ENCODE measurements around the gene IFFO2.
A peak's percentile ranks its signal among the peaks of the same experiment; 100 is the strongest.

The IFFO2 gene

DNA sequence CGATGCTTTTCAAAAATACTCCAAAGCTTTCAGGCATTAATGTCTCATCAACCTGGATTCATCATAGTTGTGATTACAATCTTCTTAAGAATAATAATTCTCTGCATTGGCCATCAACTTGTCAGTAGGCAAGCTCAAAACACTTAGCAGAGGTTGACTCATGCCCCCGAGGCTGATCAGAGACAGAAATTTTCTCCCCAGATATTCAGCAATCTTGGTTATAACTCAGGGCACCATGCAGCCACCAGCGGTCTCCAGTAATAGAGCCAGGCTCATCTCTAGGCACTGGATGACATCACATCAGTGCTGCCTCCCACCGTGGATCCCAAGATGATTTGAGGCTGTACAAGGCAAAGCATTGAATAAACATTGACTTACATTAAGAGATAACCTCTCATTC, 14.3 kb upstream of the IFFO2 start:
- DNase-seq = no peak

GRCh38 chr1:18970358-18970757, 13.9 kb upstream of the IFFO2 start:
- DNase-seq = no peak

DNA sequence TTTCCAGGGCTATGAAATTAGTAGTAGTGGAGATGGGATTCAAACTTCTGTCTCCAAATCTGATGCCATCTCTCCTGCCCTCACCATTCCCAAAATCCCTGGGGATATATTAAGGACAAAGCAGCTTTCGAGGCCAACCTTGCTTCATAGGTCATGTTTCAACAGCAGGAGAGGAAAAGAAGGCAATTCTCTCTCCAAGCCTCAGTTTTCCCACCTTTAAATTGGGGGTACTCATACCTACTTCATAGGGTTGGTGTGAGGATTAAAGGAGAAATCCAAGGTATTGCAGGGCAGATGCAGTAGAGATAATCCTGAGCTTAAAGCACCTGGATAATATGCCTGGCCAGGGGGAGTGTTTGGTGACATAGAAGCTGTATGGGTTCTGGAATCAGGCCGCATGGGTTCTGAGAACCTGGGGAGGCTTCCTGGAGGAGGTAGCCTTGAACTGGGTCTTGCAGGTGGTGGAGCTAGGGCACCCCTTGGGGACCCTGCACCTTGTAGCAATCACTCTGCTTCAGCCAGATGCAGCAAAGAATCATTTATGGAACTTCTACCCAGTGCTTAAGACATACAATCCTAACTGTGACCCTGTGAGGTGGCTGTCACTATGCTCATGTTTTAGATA, 10.7 kb upstream of the IFFO2 start:
- DNase-seq = no peak

DNA sequence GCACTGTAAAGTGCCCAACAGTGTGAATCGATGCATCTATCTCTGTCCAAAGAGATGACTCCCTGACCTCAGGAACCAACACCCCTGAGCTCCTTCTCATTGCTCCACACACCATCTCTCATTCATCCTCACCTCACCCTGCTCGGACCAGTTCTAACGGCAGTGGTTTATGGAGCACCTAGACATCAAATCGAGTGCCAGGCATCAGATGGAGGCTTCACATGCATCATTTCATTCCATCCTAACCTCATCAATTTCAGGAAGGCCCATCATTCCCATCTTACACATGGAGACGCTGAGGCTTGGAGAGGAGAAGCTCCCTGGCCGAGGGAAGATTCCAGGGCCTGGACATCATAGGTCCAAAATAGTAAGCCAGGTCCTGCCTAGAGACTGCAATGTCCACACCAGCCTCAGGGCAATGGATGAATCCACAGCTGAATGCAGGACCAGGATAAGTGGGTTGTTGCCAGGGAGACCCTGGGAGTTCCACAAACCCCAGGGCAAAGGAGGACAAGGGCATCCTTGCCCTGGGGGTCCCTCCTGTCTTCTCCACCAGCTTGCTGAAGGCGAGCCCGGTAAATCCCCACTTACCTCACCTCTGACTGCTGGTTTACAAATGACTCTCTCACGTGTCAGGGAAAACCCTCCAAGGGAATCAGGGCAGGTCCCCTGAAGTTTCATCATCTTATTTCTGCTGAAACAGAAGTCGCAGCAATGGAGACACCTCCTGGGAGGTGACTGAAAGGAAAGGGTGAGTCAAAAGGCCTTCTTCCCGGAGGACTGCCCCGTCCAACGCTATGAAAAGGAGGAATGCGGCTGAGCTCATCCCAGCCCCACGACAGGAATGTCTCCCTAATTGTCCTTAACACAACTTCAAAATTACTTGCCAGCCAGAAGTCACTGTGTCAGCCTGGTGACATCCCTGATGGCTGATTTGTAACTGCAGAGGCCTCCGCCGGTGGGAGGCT, 9.0 kb upstream of the IFFO2 start:
- peak; percentile 25 for DNase-seq

DNA sequence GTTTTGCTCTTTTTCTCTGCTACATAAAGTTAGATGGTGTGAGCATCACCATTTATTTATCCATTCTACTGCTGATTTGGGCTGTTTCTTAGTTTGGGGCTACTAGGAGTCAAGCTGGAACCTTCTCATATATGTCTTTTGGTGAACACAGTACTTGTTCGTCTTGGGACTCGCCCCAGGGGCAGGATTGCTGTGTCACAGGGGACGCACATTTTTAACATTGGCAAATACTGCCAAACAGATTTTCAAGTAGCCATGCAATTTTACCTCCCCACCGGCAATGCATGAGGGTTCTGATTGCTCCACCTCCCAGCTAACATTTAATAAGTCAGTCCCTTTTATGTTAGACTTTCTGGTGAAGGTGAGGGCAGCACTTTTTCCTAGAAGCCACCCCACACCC, 7.5 kb upstream of the IFFO2 start:
- DNase-seq = no peak

DNA sequence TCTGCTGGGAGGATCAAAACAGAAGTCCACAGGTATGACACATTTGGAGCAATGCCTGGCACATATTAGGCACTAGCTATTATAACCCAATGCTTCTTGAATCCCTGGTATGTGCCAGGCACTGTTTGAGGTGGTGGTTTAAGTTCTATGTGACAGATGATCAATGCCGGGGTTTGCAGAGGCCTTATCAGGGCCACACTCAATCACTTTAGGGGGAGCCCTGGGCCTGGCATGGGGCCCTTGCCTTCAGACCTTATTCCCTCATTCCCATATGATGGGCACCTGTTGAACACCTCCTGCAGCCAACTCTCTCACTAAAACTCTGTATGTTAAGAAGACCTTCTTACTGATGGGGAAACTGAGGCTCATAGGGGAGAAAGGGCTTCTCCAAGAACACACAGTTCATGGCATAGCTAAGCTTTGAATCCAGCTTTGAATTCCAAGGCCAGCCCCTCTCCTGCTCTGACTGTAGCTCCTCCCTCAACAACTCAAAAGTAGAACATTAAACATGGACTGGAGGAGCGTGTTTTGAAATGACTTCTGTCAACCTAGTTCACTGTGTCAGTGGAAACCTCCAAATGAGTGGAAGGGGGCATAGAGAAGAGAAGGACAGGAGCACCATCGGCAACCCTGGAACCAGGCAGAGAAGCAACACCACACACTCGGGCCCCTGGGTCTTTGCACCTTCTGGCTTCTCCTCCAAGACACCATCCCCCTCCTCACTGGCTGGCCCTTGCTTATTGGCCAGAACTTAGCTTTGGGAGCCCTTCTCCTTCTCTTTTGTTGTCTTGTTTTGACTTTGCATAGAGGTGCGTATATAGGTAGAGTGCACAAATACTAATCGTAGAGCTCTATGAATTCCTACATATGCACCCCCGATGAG, 6.6 kb upstream of the IFFO2 start:
- no peak for DNase-seq

DNA sequence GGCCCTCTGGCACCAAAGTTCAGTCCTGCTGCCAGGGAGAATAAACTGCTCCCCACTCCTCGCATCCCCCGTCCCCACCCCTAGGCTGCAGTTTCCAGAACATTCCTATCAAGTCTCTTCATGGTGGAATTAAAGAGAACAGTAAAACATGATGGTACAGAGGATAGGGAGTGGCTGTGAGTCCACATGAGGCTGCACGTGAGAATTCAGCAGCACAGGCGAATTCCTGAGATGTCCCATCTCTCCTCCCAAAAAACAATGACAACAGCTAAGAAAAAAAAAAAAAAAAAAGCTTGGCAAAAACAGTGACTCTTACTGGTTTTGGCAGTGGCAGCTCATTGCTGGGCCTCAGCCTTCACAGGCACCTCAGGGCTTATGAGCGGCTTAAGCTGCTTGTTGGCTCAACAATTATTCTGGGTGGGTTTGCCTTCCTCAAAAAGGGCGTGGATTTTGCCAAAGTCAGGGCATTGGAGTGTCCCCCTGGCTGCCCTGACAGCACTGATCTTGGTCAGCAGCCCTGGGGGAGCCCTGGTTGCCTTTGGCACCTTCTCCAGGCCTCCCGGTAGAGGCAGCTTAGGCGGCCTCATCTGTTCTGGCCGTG, 5.7 kb upstream of the IFFO2 start:
- DNase-seq = no peak

DNA sequence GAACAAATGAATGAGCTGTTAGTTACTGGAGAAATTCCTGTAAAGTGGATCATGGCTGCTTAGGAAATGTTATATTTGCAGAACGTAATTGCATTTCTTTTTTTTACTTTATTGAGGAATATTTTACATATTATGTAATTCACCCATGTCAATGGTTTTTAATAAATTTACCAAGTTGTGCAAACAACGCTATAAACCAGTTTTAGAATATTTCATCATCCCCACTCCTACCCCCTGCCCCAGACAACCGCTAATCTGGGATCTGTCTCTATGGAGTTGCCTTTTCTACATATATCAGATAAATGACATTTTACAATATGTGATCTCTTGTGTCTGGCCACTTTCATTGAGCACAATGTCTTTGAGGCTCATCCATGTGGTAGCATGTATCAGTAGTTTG, 4.3 kb upstream of the IFFO2 start:
- DNase-seq = no peak

DNA sequence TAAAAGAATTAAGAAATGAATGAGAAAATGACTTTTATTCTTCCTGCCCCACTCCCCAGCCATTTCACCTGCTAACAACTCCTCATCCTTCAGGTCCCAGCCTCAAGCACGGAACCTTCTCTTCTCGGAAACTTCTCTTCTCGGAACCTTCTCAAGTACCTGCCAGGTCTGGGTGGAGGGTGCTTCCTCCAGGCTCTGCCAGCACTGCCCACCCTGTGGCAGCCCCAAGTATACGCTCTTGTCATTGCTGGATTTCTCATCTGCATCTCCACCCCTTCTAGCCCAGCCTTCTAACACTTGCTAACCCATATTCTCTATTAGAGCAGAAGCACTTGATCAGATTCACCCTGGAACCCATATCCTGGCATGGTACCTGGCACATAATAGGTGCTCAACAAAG, 3.9 kb upstream of the IFFO2 start:
- no peak for DNase-seq

GRCh38 chr1:18959591-18959990, 3.1 kb upstream of the IFFO2 start:
- DNase-seq = no peak

GRCh38 chr1:18957532-18958300, 1.2 kb upstream of the IFFO2 start:
- no peak for DNase-seq

GRCh38 chr1:18957136-18957521, 653 bp upstream of the IFFO2 start:
- DNase-seq = peak; percentile 20

GRCh38 chr1:18955441-18956192, 859 bp downstream of the IFFO2 start:
- peak; percentile 68 for DNase-seq

- DNase-seq = no peak
Measured at GRCh38 chr1:18955131-18955440, 1.4 kb downstream of the IFFO2 start.

DNA sequence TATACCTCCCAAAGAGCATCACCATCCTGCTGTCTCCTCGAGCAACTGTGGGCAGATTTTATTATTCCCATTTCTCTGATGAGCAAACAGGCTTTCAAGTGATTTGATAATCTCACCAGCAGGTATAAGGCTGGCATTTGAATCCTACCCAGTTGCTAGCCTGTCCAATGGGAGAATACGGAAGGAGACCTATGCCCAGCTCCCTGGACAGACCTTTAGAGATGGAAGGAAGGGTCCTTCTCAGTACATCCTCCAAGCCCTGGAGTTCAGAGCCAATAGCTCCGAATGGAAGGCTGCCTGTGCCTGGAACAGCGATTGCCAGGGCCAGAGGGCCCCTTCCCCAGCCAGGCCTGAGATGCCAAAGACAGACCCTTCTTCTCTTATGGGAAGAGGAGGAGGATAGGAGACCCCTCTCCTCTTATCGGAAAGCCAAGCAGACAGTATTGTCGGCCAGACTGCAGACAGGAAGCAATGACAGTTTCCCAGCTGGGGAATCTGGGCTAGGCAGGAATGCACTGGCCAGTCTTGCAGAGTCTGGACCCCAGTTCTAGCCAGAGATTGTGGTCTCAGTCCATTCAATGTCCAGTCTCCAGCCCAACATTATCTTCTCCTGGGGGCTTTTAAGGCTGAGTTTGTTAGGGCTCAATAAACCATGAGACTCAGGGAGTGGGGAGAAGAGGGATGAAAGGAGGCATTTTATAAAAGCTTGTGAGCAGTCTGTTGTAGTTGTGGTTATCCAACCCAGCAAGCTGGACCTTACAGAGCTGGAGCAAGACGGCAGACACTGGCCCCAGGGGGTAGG, 2.0 kb downstream of the IFFO2 start:
- no peak for DNase-seq

DNA sequence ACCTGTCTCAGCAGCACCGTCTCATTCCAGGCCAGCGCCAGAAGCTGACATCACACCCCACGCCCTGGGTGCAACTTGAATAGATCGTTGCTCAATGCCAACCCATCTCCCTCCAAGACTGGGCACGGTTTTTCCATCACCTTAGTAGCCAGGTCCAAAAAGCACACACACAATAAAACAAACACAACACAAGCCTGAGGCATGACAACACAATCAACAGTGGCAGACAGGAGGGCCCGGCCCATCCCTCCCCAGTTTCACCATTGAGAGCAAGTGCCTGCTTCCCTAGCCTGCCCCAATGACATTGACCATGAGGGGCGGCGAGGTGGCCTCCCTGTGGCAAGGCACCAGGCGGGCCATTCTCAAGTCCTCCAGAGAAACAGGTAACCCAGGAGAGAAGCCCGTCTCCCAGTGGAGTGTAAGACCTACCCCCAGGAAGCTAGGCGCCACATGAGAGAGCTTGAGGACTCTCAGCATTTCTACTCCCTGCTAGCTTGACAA, 2.7 kb downstream of the IFFO2 start:
- DNase-seq = no peak

GRCh38 chr1:18951818-18952391, 4.6 kb downstream of the IFFO2 start:
- peak; percentile 86 for DNase-seq

DNA sequence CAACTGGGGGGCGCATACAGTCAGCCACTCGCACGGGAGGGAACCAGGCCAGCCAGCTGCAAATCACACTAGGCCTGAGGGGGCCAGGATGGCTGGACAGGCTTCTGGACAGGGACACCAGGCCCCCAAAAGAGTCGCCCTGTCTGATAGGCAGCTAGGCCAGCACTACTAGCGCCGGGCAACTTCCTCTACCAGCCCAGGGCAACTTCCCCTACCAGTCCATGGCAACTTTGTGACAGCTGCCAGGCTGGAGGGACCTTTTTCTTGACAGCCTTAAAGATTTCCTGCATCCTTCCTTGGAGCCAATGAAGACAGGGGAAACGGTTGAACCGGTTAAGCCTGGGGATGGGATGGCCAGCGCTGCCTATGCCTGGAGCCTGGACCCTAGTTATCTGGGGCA, 5.1 kb downstream of the IFFO2 start:
- DNase-seq = no peak

DNA sequence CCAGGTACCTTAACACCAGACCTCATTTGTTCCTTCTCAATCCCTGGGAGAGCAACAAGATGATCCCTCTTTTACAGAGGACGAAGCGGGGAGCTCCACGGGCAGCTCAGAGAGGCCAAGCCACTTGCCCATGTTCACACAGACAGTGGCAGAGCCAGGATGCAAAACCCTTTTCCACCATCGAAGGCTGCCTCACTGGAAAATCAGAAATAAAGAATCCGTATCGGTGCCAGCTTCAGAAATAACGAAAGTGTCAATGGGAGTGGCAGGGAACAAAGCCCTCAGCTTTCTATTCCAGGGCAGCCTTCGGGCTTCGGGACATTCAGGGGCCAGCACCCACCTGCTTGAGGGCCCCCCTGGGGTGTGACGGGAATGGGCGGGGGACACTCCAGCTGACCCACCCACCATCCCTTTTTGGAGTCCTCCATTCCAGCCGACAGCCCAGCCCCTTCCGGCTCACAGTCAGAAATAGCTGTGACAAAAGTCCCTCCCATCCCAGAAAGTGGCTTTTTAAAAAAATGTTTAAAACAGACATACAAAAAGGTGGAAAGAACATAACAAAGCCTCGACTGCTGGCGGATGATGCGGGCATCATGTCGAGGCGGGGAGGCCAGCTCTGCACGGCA, 6.0 kb downstream of the IFFO2 start:
- DNase-seq = peak; percentile 48

Measured in activated naive CD4-positive, alpha-beta T cell treated with Interleukin-2 at 50 U/mL for 16 hours (primary cell).